NCI-H1694 treated with DMSO at 0.1 percent for 48 hours (cell line): ENCODE results near the gene TWF2.
A peak's percentile ranks its signal among the peaks of the same experiment; 100 is the strongest.
"Not testable (repeated sequence)": the region's sequence is repeated elsewhere in the genome, so short reads cannot be mapped to it uniquely, and the experiment has no call there.

Experiments
- DNase-seq: peaks from one replicate; lab custom pipeline; 2025; lab: John Stamatoyannopoulos, UW

TWF2 gene

DNA sequence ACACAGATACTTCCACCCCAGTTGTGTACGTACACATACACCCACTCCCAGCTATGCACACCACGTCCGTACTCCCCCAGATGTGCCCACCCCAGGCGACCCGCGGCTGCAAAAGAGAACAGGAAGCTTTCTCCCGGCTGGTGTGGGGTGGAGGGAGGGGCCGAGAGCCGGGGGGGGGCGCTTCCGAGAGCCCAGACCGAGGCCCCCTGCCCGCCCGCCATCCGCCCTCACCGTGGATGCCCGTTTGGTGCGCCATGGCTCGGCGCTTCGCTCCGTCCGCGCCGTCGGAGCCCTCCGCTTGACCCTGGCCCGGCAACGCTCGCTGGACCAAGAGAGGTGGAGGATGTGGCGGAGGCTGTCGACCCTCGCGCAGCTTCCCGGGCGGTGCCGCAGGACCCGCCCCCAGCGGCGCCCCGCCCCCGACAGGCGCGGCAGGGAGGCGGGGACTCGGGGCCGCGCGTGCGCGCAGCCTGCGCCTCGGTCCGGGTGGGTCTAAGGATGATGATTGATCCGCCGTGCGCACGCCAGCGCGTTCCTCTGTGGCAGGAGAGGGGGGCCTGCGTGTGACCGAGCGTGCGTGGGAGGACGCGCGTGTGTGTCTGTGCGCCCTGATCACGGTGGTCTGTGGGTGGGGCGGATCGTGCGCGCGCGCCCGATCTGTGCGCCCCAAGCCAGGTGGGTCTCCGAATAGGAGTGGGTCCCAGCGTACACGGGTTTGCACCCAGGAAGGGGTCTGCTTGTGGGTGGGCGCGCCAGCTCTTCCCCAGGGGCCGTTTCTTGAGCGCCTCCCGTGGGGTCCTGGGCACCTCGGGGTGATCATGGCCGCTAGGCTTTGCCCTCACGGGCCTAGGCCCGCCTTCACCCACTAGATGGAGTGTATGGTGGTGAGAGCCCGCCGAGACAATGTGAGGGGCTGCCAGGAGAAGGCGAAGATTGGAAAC lies at the start of gene TWF2:
Gene TWF2, minus strand, starts transcription at position 398 of the 941 bp plus-strand sequence. Its CDS starts 142 bp downstream, at position 256.
- no peak for DNase-seq

- no peak for DNase-seq
Observed at GRCh38 chr3:52288674-52289073, 49.7 kb upstream of the TWF2 start.

DNA sequence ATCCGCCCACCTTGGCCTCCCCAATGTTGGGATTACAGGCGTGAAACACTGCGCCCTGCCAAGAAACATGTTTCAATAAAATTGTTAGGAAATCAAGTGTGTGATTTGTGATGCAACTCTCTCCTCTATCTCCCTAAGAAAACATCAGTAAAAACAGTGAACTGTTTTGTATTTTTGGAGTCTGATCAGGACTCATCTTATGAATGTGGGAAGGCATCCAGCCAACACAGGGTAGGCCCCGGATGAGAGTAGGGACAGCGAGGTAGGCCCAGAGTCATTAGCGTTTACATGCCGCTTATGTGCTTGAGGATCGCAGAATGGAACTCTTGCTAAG lies 47.8 kb upstream of the TWF2 start:
- DNase-seq, result no peak

DNA sequence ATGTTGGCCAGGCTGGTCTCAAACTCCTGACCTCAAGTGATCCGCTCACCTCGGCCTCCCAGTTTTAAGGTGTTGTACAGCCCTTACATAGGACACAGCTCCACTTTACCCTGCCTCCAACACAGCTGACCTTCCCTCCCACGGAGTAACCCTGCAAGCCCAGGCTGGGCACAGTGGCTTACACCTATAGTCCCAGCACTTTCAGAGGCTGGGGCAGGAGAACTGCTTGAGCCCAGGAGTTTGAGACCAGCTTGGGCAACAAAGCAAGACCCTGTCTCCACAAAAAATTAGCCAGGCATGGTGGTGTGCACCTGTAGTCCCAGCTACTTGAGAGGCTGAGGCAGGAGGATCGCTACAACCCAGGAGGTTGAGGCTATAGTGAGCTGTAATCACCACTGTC lies 45.1 kb upstream of the TWF2 start:
- DNase-seq, result not testable (repeated sequence)

GRCh38 chr3:52283306-52283705 lies 44.3 kb upstream of the TWF2 start:
- DNase-seq, result no peak

DNA sequence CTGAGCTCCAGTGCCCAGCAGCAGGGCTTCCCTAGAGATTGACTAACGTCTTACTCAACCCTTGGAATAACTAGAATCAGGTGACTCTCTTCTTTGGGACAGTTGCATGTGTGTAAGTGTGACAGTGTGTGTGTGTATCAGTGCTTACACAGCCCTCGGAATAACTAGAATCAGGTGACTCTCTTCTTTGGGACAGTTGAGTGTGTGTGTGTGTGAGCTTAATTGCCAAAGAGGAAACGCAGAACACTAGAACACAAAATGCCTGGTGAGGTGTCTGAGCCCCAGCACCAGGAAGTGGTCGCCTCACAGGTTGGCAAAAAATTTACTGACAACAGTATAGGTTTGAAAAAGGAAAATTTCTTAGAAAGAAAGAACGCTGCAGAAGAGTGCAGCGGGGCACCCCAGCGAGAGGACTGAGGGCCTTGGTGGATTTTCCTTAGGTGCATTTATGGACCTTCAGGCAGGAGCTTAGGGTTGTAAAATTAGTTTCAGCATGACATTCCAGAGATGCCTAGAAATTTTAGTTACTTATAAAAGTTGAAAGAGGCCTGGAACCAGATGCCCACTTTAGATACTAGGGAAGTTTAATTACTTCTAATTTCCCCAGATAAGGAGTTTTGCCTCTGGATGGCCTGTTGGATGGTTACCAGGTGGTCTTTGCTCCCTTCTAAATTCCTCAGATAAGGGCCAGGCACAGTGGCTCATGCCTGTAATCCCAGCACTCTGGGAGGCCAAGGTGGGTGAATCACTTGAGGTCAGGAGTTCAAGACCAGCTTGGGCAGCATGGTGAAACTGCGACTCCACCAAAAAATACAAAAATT lies 43.2 kb upstream of the TWF2 start:
- no peak for DNase-seq

DNA sequence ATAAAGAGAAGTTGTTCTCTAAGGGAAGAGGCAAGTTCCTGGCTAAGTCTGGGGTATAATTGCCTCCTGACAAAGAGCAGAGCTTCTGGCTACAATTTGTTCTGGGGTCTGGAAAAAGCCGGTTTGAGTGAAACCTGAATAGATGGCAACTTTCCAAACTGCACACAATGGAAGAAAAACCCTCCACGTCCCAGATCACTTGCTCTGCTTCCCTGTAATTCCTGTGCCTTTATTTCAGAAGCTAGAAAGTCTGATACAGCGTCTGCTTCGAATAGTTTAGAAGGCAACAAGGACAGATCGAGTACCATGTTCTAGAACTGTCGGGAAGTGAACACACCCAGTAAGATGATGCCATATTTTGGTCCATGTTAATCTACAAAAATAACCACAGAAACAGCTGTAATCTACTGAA lies 41.1 kb upstream of the TWF2 start:
- DNase-seq, result no peak

DNA sequence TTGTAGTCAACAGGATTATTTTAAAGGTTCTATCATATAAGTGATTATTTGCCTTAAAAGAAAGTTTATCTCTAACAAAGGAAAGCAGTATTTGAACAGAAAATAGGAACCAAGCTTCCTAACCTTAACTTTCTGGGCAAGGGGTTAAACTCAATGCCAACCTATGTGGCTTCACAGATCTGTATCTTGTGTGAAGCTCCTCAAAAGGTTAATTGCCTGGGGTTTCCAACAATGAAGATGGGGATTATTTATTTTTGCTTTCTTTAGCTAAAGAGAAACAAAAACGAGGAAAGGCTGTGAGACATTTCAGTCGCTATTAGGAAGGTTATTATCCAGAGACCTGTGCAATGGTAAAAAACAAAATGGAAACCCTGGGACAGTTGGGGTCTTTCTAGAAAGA lies 40.6 kb upstream of the TWF2 start:
- DNase-seq, result no peak

DNA sequence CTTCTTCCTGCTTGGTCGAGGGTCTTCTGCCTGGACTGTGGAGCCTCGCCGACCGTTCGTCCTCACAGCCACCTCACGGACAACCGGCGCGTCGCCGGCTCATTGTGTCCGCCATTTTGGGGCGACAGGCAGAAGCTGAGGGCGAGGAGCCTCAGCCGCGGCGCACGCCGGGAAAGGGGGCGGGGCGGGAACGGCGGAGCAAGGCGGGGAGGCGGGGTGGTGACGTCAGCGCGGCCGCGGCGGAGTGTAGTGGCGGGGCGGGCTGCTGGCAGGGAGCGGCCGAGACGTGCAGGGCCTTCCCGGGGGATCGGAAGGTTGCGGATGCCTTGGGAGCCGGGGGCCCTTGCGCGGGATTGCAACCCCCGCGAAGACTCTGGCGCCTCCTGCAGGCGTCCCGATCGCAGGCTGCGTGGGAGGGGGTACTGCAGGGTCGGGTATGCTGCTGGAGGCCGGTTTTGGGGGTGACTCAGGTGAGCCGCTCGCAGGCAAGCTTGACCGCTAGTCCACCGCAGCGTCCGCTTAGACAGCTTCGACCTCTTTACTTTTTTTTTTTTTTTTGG lies 39.6 kb upstream of the TWF2 start, which contains the start of gene WDR82:
Gene WDR82, minus strand, starts transcription at position 140 of the 560 bp plus-strand sequence. CDS start 288 bp downstream, outside the sequence.
- peak; percentile 53 for DNase-seq

GRCh38 chr3:52277972-52278509 lies 39.1 kb upstream of the TWF2 start:
- DNase-seq, result no peak

GRCh38 chr3:52277071-52277964 lies 38.4 kb upstream of the TWF2 start:
- no peak for DNase-seq

DNA sequence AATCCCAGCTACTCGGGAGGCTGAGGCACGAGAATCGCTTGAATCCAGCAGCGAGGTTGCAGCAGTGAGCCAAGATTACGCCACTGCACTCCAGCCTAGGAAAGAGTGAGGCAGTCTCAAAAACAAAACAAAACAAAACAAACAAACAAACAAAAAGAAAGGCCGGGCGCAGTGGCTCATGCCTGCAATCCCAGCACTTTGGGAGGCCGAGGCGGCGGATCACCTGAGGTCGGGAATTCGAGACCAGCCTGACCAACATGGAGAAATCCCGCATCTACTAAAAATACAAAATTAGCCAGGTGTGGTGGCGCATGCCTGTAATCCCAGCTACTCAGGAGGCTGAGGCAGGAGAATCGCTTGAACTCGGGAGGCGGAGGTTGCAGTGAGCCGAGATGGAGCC lies 35.8 kb upstream of the TWF2 start:
- DNase-seq, result not testable (repeated sequence)

DNA sequence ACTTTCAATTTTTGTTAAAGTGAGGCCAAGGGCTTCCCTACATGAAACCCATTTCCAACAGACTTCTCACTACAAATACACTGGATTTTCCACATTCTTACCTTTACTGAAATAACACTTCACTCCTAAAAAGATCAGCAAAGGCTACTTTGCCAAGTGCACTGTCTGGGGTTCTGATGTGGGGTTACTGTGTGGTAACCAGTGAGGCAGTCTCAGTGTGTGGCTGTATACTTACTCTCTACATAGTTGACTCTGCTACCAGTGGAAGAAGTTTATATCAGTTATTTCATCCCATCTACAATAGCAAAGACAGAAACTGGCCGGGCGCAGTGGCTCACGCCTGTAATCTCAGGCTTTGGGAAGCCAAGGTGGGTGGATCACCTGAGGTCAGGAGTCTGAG lies 33.9 kb upstream of the TWF2 start:
- no peak for DNase-seq

GRCh38 chr3:52272172-52272571 lies 33.2 kb upstream of the TWF2 start:
- DNase-seq, result not testable (repeated sequence)

DNA sequence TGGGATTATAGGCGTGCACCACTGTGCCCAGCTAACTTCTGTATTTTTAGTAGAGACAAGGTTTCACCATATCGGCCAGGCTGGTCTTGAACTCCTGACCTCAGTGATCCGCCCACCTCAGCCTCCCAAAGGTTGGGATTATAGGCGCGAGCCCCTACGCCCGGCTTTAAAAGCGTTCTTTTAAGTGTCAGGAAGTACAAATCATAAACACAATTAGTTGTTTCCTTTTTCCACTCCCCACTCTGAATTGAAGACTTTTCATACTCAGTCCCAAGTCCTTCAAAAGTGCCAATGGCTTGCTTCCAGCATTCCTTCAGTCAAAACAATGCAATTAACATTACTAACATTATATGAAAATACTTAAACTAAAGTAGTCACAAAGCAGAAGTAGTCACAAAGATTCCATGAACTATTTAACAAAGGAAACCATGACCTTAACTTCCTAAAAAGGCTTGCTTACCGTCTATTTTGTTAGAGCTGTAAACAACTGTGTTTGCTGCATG lies 31.3 kb upstream of the TWF2 start:
- DNase-seq, result no peak

- DNase-seq, result no peak
Observed at GRCh38 chr3:52269776-52270175, 30.8 kb upstream of the TWF2 start.

DNA sequence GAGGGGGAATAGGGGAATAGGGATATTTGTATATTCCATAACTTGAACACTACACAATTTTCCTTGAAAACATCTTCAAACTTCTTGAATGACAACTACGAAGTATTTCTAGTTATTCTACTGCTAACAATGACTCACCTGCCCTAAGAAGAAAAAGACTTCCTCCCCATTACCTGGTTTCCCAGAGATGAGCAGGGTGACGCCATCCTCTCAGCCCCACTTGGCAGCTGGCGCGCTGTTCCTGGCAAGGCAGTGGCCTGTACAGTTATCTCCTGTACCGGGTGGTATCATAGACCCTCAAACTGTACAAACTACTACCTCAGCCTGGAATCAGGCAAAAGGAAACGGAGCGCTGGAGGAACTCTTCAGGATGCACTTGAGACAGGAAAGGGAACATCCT lies 29.1 kb upstream of the TWF2 start:
- DNase-seq, result no peak

DNA sequence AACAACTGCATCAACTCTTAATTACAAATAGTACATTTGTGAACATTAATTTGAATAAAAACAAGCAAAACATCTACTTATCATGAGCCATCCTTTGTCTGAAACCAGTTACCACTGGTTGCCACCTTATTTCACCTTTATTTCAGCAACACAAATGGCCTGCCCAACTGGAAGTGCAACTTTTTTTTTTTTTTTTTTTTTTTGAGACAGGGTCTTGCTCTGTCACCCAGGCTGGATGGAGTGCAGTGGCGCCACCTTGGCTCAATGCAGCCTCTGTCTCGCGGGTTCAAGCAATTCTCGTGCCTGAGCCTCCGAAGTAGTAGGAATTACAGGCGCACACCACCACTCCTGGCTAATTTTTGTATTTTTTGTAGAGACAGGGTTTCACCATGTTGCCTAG lies 26.4 kb upstream of the TWF2 start:
- DNase-seq, result no peak

- DNase-seq, result no peak
Observed at GRCh38 chr3:52262447-52262846, 23.5 kb upstream of the TWF2 start.

GRCh38 chr3:52259448-52259847 lies 20.5 kb upstream of the TWF2 start:
- no peak for DNase-seq

DNA sequence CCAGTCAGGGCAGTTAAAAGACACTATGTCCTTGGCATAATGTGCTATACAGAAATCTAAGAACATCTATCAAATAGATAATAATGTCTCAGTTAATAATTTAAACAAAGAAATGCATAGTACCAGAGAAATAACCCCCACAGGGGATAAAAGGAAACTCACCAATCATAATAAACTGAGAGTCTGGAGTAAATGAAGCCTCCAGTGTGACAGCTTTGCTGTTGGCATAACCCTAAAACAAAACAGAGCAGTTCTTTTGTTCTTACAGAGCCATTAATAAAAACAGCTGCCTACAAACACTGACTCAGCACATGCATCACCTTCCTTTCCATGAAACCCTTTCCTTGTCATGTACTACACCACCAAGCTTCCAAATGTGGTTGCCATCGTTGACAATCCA lies 20.1 kb upstream of the TWF2 start:
- no peak for DNase-seq
